HG02938 (cell line): ENCODE results near the gene RPS6KA1.

Experiments used
- ATAC-seq: cut with Tn5 transposase; IDR thresholded peaks from one replicate; pipeline ENCODE4 v1.9.1; 2021; ENCODE audit warnings: mild to moderate bottlenecking, moderate library complexity; ENCODE audit not compliant: unreplicated experiment

The RPS6KA1 gene

DNA sequence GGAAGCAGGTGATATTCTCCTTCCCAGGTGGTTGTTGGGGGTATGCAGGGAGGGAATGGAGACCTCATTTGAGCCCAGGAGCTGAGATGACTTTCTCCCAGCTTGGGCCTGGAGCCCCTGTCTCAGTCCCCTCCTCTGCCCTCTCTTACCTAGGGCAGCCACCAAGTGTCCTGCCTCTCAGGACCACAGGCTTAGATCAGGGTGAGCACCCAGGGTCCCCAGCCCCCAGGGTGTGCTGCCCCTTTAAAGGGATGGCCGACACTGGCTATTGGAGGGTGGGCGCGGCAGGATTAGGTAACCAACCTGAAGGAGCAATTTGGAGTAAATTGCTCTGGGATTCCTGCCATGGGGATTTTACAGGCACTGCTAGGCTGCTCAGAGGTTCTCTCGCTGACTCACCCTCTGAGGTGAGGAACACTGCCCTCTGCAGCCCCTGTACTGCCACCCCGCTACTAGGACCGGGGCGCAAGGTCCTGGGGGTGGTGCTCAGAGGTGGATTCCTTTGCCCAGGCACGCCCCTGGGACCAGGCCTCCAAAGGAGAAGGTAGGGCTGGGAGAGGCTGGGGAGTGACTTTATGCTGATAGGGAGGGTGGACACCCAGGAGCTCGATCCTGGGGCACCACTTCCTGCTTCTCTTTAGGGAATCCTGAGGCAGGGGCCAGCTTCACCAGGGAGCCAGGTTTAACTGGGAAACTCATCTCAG, 1.5 kb downstream of the RPS6KA1 start:
- ATAC-seq: no peak

- no peak for ATAC-seq
Measured at GRCh38 chr1:26531651-26532131, 2.1 kb downstream of the RPS6KA1 start.

- ATAC-seq: no peak
Measured at GRCh38 chr1:26533951-26534509, 4.5 kb downstream of the RPS6KA1 start.

DNA sequence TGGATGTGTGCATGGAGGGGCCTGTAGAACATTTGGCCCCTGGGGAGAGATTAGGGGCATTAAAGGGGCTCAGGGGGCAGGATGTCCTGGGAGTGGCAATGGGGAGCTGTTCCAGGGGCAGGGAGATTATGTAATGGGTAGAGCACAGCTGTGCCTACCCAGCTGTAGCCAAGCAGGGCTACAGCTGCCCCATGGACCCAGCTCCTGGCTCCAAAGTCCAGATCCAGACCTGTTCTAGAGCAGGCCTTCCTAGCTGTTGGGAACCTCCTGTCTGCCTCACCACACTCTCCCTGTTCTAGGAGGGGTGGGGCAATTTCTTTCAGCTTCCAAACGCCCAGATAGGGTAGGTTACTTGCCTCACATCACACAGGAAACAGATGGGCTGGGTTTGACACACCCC, 5.6 kb downstream of the RPS6KA1 start:
- ATAC-seq: no peak

GRCh38 chr1:26536081-26536480, 6.5 kb downstream of the RPS6KA1 start:
- ATAC-seq: no peak

DNA sequence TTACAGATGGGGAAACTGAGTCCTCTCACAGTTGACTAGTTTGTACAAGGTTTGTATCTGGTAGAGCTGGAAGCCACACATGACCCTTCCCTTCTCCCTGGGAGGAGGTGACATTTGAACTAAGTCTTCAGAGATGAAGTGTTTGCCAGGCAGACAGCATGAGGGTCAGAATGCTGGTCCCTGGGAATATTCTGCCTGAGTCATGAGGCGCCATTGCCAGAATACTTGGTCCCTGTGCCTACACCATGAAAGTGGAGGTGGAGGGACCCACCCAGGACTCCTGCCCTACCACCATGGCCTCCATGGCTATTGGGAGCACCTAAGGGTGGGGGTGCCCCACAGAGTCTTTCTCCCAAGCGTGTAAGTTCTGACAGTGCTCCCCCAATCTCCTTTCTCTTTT, 7.0 kb downstream of the RPS6KA1 start:
- no peak for ATAC-seq

DNA sequence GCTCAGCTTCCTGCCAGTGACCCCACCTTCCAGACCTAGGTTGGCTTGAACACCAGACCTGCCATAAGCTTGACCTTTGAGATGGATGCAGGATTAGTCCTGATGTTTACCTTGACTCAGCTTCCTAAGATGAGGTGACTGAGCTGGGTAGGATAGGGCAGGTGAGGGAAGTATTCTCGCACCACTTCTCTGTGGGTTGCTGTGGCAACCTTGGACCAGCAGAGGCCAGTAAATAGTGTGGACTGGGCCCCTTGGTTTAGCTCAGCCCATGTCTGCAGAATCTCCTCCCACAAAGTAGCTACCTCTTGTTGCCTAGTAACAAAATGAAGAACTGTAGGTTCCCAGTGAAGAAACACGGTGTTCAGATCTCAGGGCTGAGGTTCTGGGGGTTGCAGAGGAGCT, 8.4 kb downstream of the RPS6KA1 start:
- no peak for ATAC-seq

GRCh38 chr1:26538480-26539412, 9.2 kb downstream of the RPS6KA1 start:
- ATAC-seq: no peak

- no peak for ATAC-seq
Measured at GRCh38 chr1:26539722-26540121, 10.2 kb downstream of the RPS6KA1 start.

GRCh38 chr1:26540351-26540750, 10.8 kb downstream of the RPS6KA1 start:
- ATAC-seq: no peak

GRCh38 chr1:26541431-26541815, 11.9 kb downstream of the RPS6KA1 start:
- no peak for ATAC-seq

GRCh38 chr1:26541816-26542711, 12.5 kb downstream of the RPS6KA1 start:
- ATAC-seq: peak; percentile 50

DNA sequence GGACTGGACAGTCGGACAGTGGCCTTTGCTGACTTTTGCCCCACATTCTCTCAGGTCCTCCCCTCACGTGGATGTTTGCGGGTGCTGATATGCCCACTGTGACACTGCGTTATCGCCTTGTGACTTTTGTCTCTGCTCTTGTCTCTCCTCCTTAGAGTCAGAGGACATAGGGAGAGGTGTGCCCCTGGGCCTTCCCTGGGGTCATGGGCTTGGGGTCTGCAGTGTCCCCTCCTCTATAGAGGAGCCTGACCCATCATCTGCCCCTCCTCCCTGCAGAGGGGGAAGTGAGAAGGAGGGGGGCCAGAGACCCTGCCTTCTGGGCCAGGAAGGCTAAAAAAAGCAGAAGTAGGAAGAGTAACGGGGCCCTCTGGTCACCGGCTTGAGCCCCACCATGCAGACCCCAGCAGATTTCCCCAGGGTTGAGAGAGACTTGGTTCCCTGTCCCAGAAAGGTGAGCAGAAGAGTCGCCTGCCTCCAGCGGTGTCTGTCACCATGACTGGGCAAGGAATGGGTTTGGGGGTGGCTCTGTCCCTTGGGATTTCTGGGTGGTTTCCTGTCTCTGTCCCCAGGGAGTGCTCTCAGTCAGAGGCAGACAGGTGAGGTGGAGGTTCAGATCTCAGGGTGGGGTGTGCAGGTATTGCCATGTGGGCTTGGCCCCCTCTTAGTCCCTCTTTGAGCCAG, 13.3 kb downstream of the RPS6KA1 start:
- no peak for ATAC-seq

DNA sequence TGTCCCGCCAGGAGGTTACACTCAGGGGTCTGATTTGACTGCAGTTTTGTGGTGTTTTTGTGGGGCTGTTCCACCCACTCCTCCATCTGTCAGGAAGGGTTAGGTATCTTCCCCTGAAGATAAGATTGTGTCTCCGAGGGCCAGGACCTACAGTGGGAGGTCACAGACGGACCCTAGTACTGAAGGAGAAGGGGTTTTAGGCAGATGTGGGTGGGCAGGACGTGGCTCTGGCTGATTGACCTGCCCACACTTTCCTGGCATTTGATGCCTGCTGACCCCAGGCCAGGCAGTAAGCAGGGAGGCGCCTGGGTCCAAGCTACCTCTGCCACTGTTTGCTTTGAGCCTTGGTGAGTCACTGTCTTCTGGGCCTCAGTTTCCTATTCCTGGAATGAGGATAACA, 13.9 kb downstream of the RPS6KA1 start:
- no peak for ATAC-seq

GRCh38 chr1:26544126-26544525, 14.6 kb downstream of the RPS6KA1 start:
- ATAC-seq: no peak

- ATAC-seq: no peak
Measured at GRCh38 chr1:26545969-26546323, 16.4 kb downstream of the RPS6KA1 start.

DNA sequence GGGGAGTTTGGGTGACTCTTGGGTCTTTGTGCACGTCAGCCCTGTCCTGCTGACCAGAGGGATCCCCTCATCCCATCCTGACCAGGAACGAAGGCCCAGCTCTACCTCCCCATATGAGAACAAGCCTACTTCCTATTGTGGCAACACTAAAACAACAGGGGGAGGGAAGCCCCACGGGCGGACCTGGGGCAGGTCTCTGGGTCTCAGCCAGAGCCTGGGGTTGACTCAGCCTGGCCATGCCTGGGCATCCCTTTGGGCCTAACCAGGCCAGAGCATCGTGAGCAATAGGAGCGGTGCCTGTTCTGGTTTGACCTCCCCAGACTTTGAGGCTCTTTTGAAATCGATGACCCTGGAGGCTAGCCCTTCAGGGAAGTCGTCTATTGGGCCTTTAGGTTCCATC, 16.8 kb downstream of the RPS6KA1 start:
- ATAC-seq: no peak

DNA sequence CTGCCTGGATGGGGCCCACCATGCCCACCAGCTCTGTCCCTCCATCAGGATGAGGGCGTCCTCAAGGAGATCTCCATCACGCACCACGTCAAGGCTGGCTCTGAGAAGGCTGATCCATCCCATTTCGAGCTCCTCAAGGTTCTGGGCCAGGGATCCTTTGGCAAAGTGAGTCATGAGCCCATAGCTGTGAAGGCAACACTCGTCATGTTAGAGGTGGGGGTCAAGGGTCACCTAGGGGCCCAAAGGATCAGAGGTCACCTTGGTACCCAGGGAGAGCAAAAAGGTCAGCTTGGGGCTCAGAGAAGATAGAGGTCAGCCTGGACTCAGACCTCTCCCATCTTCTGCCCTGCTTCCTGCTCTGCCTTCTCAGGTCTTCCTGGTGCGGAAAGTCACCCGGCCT, 17.3 kb downstream of the RPS6KA1 start:
- no peak for ATAC-seq

- no peak for ATAC-seq
Measured at GRCh38 chr1:26548841-26549240, 19.3 kb downstream of the RPS6KA1 start.

DNA sequence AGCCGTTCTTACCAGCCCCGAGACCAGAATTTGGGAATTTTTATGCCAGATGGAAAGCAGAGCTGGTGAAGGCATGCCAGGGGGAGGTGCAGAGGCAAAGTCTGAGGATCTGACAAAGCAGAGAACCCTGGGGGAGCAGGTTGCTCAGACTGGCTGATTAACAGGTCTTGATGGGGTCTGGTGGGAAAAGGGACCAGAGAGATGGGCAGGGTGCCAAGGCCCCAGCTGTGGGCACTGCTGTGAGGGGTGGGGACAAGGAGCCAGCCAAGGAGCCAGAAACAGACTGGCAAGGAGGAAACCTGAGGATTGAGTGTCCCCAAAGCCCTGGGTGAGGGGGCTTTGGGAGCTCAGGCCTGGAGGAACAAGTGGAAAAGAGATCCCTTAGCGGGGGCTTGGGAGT, 21.4 kb downstream of the RPS6KA1 start:
- no peak for ATAC-seq
